Measurements from ENCODE around the gene AMOT. TPM values are rescaled to one million over a fixed set of nuclear protein-coding genes. Genes with fewer than 3 reads are reported as not detected.
A peak's percentile ranks its signal among the peaks of the same experiment; 100 is the strongest.

Gene AMOT
- total RNA-seq, 3 donors from 2014 or later, result 18.1 to 26.2 (median 19.3) TPM

DNA sequence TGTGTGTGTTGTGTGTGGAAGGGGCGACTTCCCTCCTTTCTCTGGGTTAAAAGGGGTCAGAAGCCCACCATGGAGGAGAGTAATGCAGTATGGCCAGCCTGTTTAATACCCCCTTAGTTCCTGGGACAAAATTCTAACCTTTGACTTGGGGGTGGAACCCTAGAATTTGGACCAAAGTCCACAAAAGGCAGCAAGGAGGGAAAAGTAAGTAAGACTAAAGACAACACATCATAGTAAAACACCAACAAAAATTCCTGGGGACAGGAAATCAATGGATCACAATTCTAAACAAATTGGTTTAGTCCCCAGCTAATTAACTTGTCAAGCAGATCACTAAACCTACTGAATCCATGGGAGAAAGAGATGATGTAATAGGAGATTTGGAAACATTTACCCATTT, 3.1 kb downstream of the AMOT start:
- no peak for DNase-seq
- intact Hi-C loops (cut with DNase I, micrococcal nuclease), result no loop called here
- TF ChIP-seq CTCF (IDR thresholded peaks at IDR 0.05), result no peak
- no peak for ATAC-seq
- H3K4me3 ChIP-seq, result no peak overlapping the region
- no peaks in the 10 kb centered on the region for H3K36me3 ChIP-seq (ENCODE audit: low read depth)
- H3K9me3 ChIP-seq, result no peaks in the 10 kb centered on the region
- no peaks in the 10 kb centered on the region for H3K4me1 ChIP-seq (ENCODE audit: low read depth)

- intact Hi-C loops (cut with DNase I, micrococcal nuclease), result no loop called here
- Histone ChIP-seq H3K4me1 (ENCODE audit: low read depth) (no peaks in the 10 kb centered on the region), H3K4me3 (no peak overlapping the region), H3K36me3 (ENCODE audit: low read depth) (no peaks in the 10 kb centered on the region), H3K9me3 (no peaks in the 10 kb centered on the region)
- DNase-seq (no peak), ATAC-seq (no peak)
- no peak for TF ChIP-seq CTCF (IDR thresholded peaks at IDR 0.05)
Measured at GRCh38 chrX:112835019-112835418, 5.6 kb downstream of the AMOT start.

DNA sequence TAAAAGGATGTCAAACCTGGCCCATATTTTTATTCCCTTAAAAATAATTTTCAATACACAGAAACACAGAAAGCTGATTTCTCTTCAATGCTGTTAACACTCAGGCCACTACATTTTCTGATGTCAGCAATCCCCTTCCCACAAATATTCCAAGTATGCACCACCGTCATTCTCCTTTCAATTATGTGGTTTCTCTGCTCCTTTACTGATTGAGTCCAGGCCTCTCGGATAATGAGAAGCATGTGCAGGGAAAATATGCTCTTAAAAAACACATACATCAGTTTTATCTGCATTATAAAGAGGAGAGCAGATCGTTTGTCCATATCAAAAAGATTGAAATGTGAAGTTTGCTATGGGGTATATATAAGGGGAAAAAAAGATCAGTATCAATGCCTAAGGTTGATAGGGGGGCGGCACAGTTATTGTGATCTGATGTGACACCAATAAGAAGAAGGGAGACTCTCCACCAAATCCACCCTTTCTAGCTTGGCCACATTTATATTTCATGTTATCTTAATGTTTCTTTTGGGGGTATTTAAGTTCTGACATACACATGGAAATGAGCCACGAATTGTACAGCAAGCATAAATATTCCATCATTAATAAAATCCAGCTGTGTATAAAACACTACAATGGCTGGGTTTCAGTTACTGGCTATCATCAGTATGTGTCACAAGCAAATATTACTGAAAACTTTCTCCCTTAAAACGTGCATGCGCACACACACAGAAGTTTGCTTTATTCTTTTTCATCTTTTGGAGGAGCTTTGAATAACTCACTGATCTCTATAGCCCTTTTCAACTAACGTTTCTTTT, 6.4 kb downstream of the AMOT start:
- Histone ChIP-seq H3K9me3 (no peaks in the 10 kb centered on the region), H3K4me3 (no peak overlapping the region), H3K36me3 (ENCODE audit: low read depth) (no peaks in the 10 kb centered on the region), H3K4me1 (ENCODE audit: low read depth) (no peaks in the 10 kb centered on the region)
- TF ChIP-seq CTCF (IDR thresholded peaks at IDR 0.05), result no peak
- DNase-seq (no peak), ATAC-seq (no peak)
- intact Hi-C loops (cut with DNase I, micrococcal nuclease), result no loop called here

GRCh38 chrX:112832481-112833095, 8.0 kb downstream of the AMOT start:
- intact Hi-C loops (cut with DNase I, micrococcal nuclease), result no loop called here
- DNase-seq (peak; percentile 54 to 77 (median 64)), ATAC-seq (peak; percentile 99)
- TF ChIP-seq CTCF (IDR thresholded peaks at IDR 0.05), result no peak
- H3K36me3 ChIP-seq (ENCODE audit: low read depth), result no peaks in the 10 kb centered on the region
- no peak overlapping the region for H3K4me3 ChIP-seq
- H3K4me1 ChIP-seq (ENCODE audit: low read depth), result no peaks in the 10 kb centered on the region
- H3K9me3 ChIP-seq, result no peaks in the 10 kb centered on the region

DNA sequence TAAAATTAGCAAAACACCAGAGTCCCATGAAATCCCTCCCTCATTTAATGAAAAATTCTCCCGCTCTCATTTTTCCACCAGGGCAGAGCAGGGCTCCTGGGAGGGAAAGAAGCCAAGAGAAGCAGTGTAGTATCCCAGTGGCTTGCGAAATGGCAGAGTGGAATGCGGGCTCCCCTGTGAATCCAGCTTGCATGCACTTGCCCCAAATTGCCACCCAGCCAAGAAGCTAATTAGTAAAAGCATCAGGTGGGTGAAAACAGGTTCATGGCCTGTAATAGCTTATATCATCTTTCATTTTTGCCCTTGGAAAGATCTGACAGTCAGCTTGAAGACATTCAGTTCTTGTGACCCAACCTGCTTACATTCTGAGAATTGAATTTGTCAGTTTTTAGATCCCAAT, 10.1 kb downstream of the AMOT start:
- no peaks in the 10 kb centered on the region for H3K36me3 ChIP-seq (ENCODE audit: low read depth)

More for the DNA sequence above, 10.1 kb downstream of the AMOT start:
- no peak for DNase-seq
- no peaks in the 10 kb centered on the region for H3K4me1 ChIP-seq (ENCODE audit: low read depth)
- no peaks in the 10 kb centered on the region for H3K9me3 ChIP-seq
- ATAC-seq, result no peak
- intact Hi-C loops (cut with DNase I, micrococcal nuclease), result no loop called here
- no peak overlapping the region for H3K4me3 ChIP-seq
- TF ChIP-seq CTCF (IDR thresholded peaks at IDR 0.05), result no peak

All from mucosa of descending colon (tissue), 3 donors.